Endodermal cell (in vitro differentiated cells): ENCODE measurements around the gene ANKMY1. TPM values are rescaled to one million over a fixed set of nuclear protein-coding genes. Genes with fewer than 3 reads are reported as not detected.
A peak's percentile ranks its signal among the peaks of the same experiment; 100 is the strongest.

Experiments used
- DNase-seq: peaks from one replicate; pipeline ENCODE4 v3.0.0-alpha.2; 2017
- H3K27ac ChIP-seq: 2 replicates; pipeline ENCODE4 v1.5.1; 2013; ENCODE audit warnings: mild to moderate bottlenecking, low read depth, low read length, moderate library complexity
- H3K27me3 ChIP-seq: 2 replicates; pipeline ENCODE4 v1.6.1; 2013; ENCODE audit warnings: mild to moderate bottlenecking, low read length, moderate library complexity; ENCODE audit not compliant: insufficient read depth, control insufficient read depth, poor library complexity, severe bottlenecking
- H3K36me3 ChIP-seq: 2 replicates; pipeline ENCODE4 v1.7.0; 2013; ENCODE audit warnings: mild to moderate bottlenecking, low read length, moderate library complexity; ENCODE audit not compliant: control insufficient read depth, insufficient read depth
- H3K4me1 ChIP-seq: one replicate; pipeline ENCODE4 v1.7.0; 2013; ENCODE audit warnings: low read length; ENCODE audit not compliant: control insufficient read depth, insufficient read depth
- H3K4me3 ChIP-seq: 2 replicates; pipeline ENCODE4 v1.5.1; 2013; ENCODE audit warnings: mild to moderate bottlenecking, low read length, moderate library complexity
- H3K9ac ChIP-seq: 2 replicates; pipeline ENCODE4 v1.6.1; 2013; ENCODE audit warnings: mild to moderate bottlenecking, low read length, moderate library complexity; ENCODE audit not compliant: poor library complexity, severe bottlenecking; ENCODE audit errors: extremely low read depth
- H3K9me3 ChIP-seq: 2 replicates; pipeline ENCODE4 v1.6.1; 2013; ENCODE audit warnings: mild to moderate bottlenecking, low read length, moderate library complexity; ENCODE audit not compliant: control insufficient read depth
- H3K27ac Mint-ChIP-seq: 2 replicates; pipeline ENCODE4 v1.8.0; 2020; ENCODE audit warnings: mixed read lengths
- H3K27me3 Mint-ChIP-seq: 2 replicates; pipeline ENCODE4 v1.8.0; 2021; ENCODE audit warnings: mild to moderate bottlenecking, mixed read lengths; ENCODE audit not compliant: insufficient read depth
- H3K36me3 Mint-ChIP-seq: 2 replicates; pipeline ENCODE4 v1.8.0; 2020; ENCODE audit warnings: low read depth, mixed read lengths
- H3K4me1 Mint-ChIP-seq: 2 replicates; pipeline ENCODE4 v1.8.0; 2020; ENCODE audit warnings: mixed read lengths
- H3K4me3 Mint-ChIP-seq: 2 replicates; pipeline ENCODE4 v1.8.0; 2020; ENCODE audit warnings: mild to moderate bottlenecking, moderate library complexity, mixed read lengths
- H3K9me3 Mint-ChIP-seq: 2 replicates; pipeline ENCODE4 v1.8.0; 2020; ENCODE audit warnings: mild to moderate bottlenecking, mixed read lengths
- CTCF ChIP-seq: fragments of 200-600 bp; sonication (generic); conservative IDR thresholded peaks from 2 replicates; pipeline ENCODE4 v1.5.0; 2021; ENCODE audit warnings: antibody characterized with exemption, mild to moderate bottlenecking
- WGBS, 2 experiments: methylation state at CpG; one replicate each; pipeline versions ENCODE4 v1.1.5 to v1.1.7; 2013; ENCODE audit warnings: missing lambda C conversion rate in 2 of 2, mixed read lengths in 1 of 2; ENCODE audit not compliant: insufficient coverage in 1 of 2, insufficient read length in 1 of 2; 5-methylcytosine and 5-hydroxymethylcytosine counted together
- total RNA-seq, 2 donors: library from RNA; stranded (reverse); fragmentation: NEBNext Ultra II Directional in 1 of 2; extraction: Animal tissue kit (Norgen Biotek cat#: 25700) in 1 of 2; gene quantifications; 2 replicates in 1 of 2; 3 replicates in 1 of 2; pipeline ENCODE4 v1.2.1, GENCODE V29; 2021

ANKMY1 gene
- total RNA-seq, 2 donors from 2014 or later = 7.4 to 13.3 TPM

GRCh38 chr2:240465765-240466578, 91.8 kb downstream of the ANKMY1 start:
- no peaks in the 10 kb centered on the region for H3K4me1 ChIP-seq
- no peak overlapping the region for H3K27ac Mint-ChIP-seq
- H3K9ac ChIP-seq = no peak overlapping the region
- H3K27me3 ChIP-seq = no peaks in the 10 kb centered on the region
- no peaks in the 10 kb centered on the region for H3K4me1 Mint-ChIP-seq
- 88% methylated on average over 15 to 28 of the region's 28 CpGs for WGBS, 2 experiments
- H3K9me3 ChIP-seq = no peaks in the 10 kb centered on the region
- no peaks in the 10 kb centered on the region for H3K9me3 Mint-ChIP-seq
- H3K27me3 Mint-ChIP-seq = peaks cover 6% of the 10 kb centered on the region
- DNase-seq = peak; percentile 34
- H3K36me3 ChIP-seq = peaks cover 4% of the 10 kb centered on the region
- no peak for TF ChIP-seq CTCF
- no peak overlapping the region for H3K4me3 ChIP-seq
- H3K36me3 Mint-ChIP-seq = peaks cover 17% of the 10 kb centered on the region
- no peak overlapping the region for H3K4me3 Mint-ChIP-seq
- peak overlapping the region; percentile 75 for H3K27ac ChIP-seq

GRCh38 chr2:240465268-240465764, 92.5 kb downstream of the ANKMY1 start:
- Histone ChIP-seq H3K4me1 (no peaks in the 10 kb centered on the region), H3K9ac (no peak overlapping the region), H3K27me3 (no peaks in the 10 kb centered on the region), H3K27ac (no peak overlapping the region), H3K9me3 (no peaks in the 10 kb centered on the region), H3K4me3 (no peak overlapping the region), H3K36me3 (peaks cover 4% of the 10 kb centered on the region)
- no peak for DNase-seq
- 94 to 96% methylated on average over 10 to 22 of the region's 22 CpGs for whole genome bisulfite sequencing, 2 experiments
- H3K36me3 Mint-ChIP-seq = peaks cover 19% of the 10 kb centered on the region
- peaks cover 3% of the 10 kb centered on the region for H3K27me3 Mint-ChIP-seq
- H3K9me3 Mint-ChIP-seq = no peaks in the 10 kb centered on the region
- H3K4me3 Mint-ChIP-seq = no peak overlapping the region
- H3K4me1 Mint-ChIP-seq = no peaks in the 10 kb centered on the region
- TF ChIP-seq CTCF = no peak
- no peak overlapping the region for H3K27ac Mint-ChIP-seq

GRCh38 chr2:240464514-240465241, 93.1 kb downstream of the ANKMY1 start:
- Mint-ChIP-seq H3K4me3 (no peak overlapping the region), H3K9me3 (no peaks in the 10 kb centered on the region), H3K27ac (no peak overlapping the region), H3K27me3 (no peaks in the 10 kb centered on the region), H3K4me1 (no peaks in the 10 kb centered on the region), H3K36me3 (peaks cover 19% of the 10 kb centered on the region)
- H3K27me3 ChIP-seq = no peaks in the 10 kb centered on the region
- no peak for DNase-seq
- H3K36me3 ChIP-seq = peaks cover 4% of the 10 kb centered on the region
- 82 to 93% methylated on average over 27 to 43 of the region's 43 CpGs for WGBS, 2 experiments
- no peak for TF ChIP-seq CTCF
- H3K9me3 ChIP-seq = no peaks in the 10 kb centered on the region
- H3K4me1 ChIP-seq = no peaks in the 10 kb centered on the region
- no peak overlapping the region for H3K9ac ChIP-seq
- no peak overlapping the region for H3K27ac ChIP-seq
- H3K4me3 ChIP-seq = no peak overlapping the region
